ENCODE measurements around the gene SART3. TPM values are rescaled to one million over a fixed set of nuclear protein-coding genes. Genes with fewer than 3 reads are reported as not detected.

SART3 gene
- total and polyA plus RNA-seq, 10 of the 15 experiments (the other 5 are each of a cell fraction or from before 2014, with no cell fraction given), result 8.8 to 179 (median 54.9) TPM

DNA sequence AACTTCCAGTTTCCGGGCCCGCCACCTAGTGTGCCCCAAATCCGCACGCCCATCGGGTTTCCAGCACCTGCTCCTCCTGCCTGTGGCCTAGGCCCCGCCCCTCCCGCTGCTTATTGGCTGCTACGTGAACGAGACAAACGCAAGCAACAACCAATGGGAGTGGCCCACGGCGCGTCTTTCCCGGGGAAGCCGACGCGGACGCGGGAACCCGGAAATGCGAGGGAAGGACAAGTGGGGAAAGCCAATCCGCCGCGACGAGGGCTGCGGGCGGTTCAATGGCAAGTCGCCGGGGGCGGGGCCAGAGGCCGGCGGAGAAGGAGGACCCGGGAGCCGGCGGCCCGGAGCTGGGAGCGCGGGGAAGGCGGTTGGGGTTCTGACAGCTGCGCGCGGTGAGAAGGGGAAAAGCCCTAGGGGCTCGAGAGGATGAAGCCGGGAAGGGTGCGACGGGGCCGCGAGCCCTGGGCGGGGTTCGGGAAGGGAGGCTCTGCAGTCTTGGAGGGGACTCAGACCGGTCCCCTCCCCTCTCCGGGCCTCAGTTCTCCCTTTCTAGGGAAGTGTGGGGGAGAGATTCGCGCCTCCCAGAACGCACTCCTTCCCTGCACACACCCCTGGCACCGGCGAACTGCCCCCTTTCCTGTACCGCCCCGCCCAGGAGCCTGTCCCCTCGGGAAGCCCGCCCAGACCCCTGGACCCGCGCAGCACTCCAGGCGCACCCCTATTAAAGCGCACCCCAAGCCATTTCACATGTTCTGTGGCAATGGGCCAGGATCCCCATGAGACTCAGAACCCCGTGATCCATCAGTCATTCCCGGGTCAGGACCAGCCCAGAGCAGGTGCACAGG, 45.8 kb downstream of the SART3 start, which contains the start of gene FICD (continued):
- TF ChIP-seq, protein P1, sequence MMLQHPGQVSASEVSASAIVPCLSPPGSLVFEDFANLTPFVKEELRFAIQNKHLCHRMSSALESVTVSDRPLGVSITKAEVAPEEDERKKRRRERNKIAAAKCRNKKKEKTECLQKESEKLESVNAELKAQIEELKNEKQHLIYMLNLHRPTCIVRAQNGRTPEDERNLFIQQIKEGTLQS (IDR thresholded peaks at IDR 0.05; ENCODE audit: borderline replicate concordance, extremely low read depth, low read depth, low read length), result no peak
- TF ChIP-seq, protein P2, sequence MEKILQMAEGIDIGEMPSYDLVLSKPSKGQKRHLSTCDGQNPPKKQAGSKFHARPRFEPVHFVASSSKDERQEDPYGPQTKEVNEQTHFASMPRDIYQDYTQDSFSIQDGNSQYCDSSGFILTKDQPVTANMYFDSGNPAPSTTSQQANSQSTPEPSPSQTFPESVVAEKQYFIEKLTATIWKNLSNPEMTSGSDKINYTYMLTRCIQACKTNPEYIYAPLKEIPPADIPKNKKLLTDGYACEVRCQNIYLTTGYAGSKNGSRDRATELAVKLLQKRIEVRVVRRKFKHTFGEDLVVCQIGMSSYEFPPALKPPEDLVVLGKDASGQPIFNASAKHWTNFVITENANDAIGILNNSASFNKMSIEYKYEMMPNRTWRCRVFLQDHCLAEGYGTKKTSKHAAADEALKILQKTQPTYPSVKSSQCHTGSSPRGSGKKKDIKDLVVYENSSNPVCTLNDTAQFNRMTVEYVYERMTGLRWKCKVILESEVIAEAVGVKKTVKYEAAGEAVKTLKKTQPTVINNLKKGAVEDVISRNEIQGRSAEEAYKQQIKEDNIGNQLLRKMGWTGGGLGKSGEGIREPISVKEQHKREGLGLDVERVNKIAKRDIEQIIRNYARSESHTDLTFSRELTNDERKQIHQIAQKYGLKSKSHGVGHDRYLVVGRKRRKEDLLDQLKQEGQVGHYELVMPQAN (conservative IDR thresholded peaks at IDR 0.05), result peak; percentile 68
- TF ChIP-seq TAF1 (IDR thresholded peaks at IDR 0.05; ENCODE audit: borderline replicate concordance, low read depth, low read length) (peak; percentile 54; the same call in 1 of the 2 replicates), CREB1 (IDR thresholded peaks at IDR 0.05; ENCODE audit: low read depth) (peak; percentile 95), BMI1 (IDR thresholded peaks at IDR 0.05; ENCODE audit: borderline replicate concordance) (no peak), HCFC1 (IDR thresholded peaks at IDR 0.05; ENCODE audit: low read length) (peak; percentile 44), CBX3 (IDR thresholded peaks at IDR 0.05; ENCODE audit: borderline replicate concordance, low read depth) (no peak), ZNF274 (IDR thresholded peaks at IDR 0.05; ENCODE audit: insufficient read depth, insufficient read length) (no peak), IKZF1 (conservative IDR thresholded peaks at IDR 0.05) (peak; percentile 82), GABPA (IDR thresholded peaks at IDR 0.05; ENCODE audit: low read depth) (peak; percentile 81), ESRRA (IDR thresholded peaks at IDR 0.05; ENCODE audit: low read length) (no peak), CREM (IDR thresholded peaks at IDR 0.05; ENCODE audit: low read depth) (peak; percentile 92), CBX5 (IDR thresholded peaks at IDR 0.05; ENCODE audit: low read depth) (no peak), NFYB (IDR thresholded peaks at IDR 0.05; ENCODE audit: insufficient read depth, low read depth, low read length) (peak; percentile 98)
- TF ChIP-seq, protein P3, sequence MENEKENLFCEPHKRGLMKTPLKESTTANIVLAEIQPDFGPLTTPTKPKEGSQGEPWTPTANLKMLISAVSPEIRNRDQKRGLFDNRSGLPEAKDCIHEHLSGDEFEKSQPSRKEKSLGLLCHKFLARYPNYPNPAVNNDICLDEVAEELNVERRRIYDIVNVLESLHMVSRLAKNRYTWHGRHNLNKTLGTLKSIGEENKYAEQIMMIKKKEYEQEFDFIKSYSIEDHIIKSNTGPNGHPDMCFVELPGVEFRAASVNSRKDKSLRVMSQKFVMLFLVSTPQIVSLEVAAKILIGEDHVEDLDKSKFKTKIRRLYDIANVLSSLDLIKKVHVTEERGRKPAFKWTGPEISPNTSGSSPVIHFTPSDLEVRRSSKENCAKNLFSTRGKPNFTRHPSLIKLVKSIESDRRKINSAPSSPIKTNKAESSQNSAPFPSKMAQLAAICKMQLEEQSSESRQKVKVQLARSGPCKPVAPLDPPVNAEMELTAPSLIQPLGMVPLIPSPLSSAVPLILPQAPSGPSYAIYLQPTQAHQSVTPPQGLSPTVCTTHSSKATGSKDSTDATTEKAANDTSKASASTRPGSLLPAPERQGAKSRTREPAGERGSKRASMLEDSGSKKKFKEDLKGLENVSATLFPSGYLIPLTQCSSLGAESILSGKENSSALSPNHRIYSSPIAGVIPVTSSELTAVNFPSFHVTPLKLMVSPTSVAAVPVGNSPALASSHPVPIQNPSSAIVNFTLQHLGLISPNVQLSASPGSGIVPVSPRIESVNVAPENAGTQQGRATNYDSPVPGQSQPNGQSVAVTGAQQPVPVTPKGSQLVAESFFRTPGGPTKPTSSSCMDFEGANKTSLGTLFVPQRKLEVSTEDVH (IDR thresholded peaks at IDR 0.05; ENCODE audit: low read depth, partially characterized antibody), result peak; percentile 84
- TF ChIP-seq, protein P4, sequence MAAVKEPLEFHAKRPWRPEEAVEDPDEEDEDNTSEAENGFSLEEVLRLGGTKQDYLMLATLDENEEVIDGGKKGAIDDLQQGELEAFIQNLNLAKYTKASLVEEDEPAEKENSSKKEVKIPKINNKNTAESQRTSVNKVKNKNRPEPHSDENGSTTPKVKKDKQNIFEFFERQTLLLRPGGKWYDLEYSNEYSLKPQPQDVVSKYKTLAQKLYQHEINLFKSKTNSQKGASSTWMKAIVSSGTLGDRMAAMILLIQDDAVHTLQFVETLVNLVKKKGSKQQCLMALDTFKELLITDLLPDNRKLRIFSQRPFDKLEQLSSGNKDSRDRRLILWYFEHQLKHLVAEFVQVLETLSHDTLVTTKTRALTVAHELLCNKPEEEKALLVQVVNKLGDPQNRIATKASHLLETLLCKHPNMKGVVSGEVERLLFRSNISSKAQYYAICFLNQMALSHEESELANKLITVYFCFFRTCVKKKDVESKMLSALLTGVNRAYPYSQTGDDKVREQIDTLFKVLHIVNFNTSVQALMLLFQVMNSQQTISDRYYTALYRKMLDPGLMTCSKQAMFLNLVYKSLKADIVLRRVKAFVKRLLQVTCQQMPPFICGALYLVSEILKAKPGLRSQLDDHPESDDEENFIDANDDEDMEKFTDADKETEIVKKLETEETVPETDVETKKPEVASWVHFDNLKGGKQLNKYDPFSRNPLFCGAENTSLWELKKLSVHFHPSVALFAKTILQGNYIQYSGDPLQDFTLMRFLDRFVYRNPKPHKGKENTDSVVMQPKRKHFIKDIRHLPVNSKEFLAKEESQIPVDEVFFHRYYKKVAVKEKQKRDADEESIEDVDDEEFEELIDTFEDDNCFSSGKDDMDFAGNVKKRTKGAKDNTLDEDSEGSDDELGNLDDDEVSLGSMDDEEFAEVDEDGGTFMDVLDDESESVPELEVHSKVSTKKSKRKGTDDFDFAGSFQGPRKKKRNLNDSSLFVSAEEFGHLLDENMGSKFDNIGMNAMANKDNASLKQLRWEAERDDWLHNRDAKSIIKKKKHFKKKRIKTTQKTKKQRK (IDR thresholded peaks at IDR 0.05; ENCODE audit: low read depth, low read length), result peak; percentile 63
- TF ChIP-seq, protein P5, sequence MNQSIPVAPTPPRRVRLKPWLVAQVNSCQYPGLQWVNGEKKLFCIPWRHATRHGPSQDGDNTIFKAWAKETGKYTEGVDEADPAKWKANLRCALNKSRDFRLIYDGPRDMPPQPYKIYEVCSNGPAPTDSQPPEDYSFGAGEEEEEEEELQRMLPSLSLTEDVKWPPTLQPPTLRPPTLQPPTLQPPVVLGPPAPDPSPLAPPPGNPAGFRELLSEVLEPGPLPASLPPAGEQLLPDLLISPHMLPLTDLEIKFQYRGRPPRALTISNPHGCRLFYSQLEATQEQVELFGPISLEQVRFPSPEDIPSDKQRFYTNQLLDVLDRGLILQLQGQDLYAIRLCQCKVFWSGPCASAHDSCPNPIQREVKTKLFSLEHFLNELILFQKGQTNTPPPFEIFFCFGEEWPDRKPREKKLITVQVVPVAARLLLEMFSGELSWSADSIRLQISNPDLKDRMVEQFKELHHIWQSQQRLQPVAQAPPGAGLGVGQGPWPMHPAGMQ (IDR thresholded peaks at IDR 0.05; ENCODE audit: borderline replicate concordance), result no peak
- TF ChIP-seq, protein P6, sequence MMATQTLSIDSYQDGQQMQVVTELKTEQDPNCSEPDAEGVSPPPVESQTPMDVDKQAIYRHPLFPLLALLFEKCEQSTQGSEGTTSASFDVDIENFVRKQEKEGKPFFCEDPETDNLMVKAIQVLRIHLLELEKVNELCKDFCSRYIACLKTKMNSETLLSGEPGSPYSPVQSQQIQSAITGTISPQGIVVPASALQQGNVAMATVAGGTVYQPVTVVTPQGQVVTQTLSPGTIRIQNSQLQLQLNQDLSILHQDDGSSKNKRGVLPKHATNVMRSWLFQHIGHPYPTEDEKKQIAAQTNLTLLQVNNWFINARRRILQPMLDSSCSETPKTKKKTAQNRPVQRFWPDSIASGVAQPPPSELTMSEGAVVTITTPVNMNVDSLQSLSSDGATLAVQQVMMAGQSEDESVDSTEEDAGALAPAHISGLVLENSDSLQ (IDR thresholded peaks at IDR 0.05), result peak; percentile 99

Data from GM12878 (cell line).